Measurements from ENCODE around the gene XPNPEP3. TPM values are rescaled to one million over a fixed set of nuclear protein-coding genes. Genes with fewer than 3 reads are reported as not detected.
A peak's percentile ranks its signal among the peaks of the same experiment; 100 is the strongest.
"Not testable (repeated sequence)": the region's sequence is repeated elsewhere in the genome, so short reads cannot be mapped to it uniquely, and the experiment has no call there.

Gene XPNPEP3
- total and polyA plus RNA-seq, 4 donors = 9.2 to 12.6 (median 10.5) TPM

GRCh38 chr22:40912987-40913386, 56.0 kb downstream of the XPNPEP3 start:
- not testable (repeated sequence) for H3K4me1 ChIP-seq (ENCODE audit: control insufficient read depth, insufficient read depth, low read length); H3K27me3 ChIP-seq (ENCODE audit: control insufficient read depth, insufficient read depth, low read length); H3K9me3 ChIP-seq (ENCODE audit: control insufficient read depth, insufficient read depth, low read length); DNase-seq (ENCODE audit: low read depth in 4 of 6, low spot score in 6 of 6); H3K27ac ChIP-seq (ENCODE audit: low read depth, low read length); H3K4me3 ChIP-seq (ENCODE audit: low read depth, low read length)
- WGBS (ENCODE audit: insufficient coverage) = 100% methylated on average over 2 of the region's 6 CpGs
- peaks cover 44% of the 10 kb centered on the region for H3K36me3 ChIP-seq (ENCODE audit: control insufficient read depth, insufficient read depth, low read length)

DNA sequence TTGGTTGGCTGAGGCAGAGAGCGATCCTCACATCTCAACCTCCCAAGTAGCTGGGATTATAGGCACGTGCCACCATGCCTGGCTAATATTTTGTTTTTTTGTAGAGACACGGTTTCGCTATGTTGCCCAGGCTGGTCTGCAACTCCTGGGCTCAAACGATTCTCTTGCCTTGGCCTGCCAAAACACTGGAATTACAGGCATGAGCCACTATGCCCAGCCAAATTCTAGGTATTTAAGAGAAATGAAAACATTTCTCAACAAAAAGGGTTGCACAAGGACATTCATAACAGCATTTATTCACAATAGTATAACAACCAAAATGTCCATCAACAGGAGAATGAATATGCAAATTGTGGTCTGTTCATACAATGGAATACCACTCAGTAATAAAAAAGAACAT, 62.5 kb downstream of the XPNPEP3 start:
- DNase-seq (ENCODE audit: low read depth in 4 of 6, low spot score in 6 of 6) = no peak
- Histone ChIP-seq H3K36me3 (ENCODE audit: control insufficient read depth, insufficient read depth, low read length) (peaks cover 35% of the 10 kb centered on the region), H3K27ac (ENCODE audit: low read depth, low read length) (no peak overlapping the region), H3K4me1 (ENCODE audit: control insufficient read depth, insufficient read depth, low read length) (no peaks in the 10 kb centered on the region), H3K9me3 (ENCODE audit: control insufficient read depth, insufficient read depth, low read length) (no peaks in the 10 kb centered on the region), H3K27me3 (ENCODE audit: control insufficient read depth, insufficient read depth, low read length) (no peaks in the 10 kb centered on the region), H3K4me3 (ENCODE audit: low read depth, low read length) (no peak overlapping the region)
- WGBS (ENCODE audit: insufficient coverage) = 90% methylated on average over 5 of the region's 5 CpGs

DNA sequence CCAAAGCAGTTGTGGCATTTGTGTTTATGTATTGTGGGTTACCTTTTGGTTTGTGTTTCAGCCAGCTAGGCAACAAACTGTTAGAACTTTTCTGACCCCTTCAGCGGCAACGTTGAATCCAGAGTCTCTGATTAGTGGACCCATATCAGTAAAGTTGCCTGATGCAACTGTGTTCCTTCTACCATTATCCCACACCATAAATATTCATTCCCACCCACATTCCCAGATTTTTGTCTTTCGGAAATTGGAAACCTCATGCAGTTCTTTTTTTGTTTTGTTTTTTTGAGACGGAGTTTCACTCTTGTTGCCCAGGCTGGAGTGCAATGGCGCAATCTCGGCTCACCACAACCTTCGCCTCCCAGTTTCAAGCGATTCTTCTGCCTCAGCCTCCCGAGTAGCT, 63.6 kb downstream of the XPNPEP3 start:
- Histone ChIP-seq H3K27me3 (ENCODE audit: control insufficient read depth, insufficient read depth, low read length) (no peaks in the 10 kb centered on the region), H3K9me3 (ENCODE audit: control insufficient read depth, insufficient read depth, low read length) (no peaks in the 10 kb centered on the region), H3K36me3 (ENCODE audit: control insufficient read depth, insufficient read depth, low read length) (peaks cover 37% of the 10 kb centered on the region), H3K4me1 (ENCODE audit: control insufficient read depth, insufficient read depth, low read length) (no peaks in the 10 kb centered on the region), H3K4me3 (ENCODE audit: low read depth, low read length) (no peak overlapping the region), H3K27ac (ENCODE audit: low read depth, low read length) (no peak overlapping the region)
- 97% methylated on average over 6 of the region's 9 CpGs for WGBS (ENCODE audit: insufficient coverage)
- no peak for DNase-seq (ENCODE audit: low read depth in 4 of 6, low spot score in 6 of 6)

GRCh38 chr22:40922484-40923303, 65.7 kb downstream of the XPNPEP3 start:
- WGBS (ENCODE audit: insufficient coverage) = no CpG with 5 or more reads among the region's 5 CpGs
- no peaks in the 10 kb centered on the region for H3K9me3 ChIP-seq (ENCODE audit: control insufficient read depth, insufficient read depth, low read length)
- H3K4me1 ChIP-seq (ENCODE audit: control insufficient read depth, insufficient read depth, low read length) = no peaks in the 10 kb centered on the region
- no peak overlapping the region for H3K27ac ChIP-seq (ENCODE audit: low read depth, low read length)
- H3K36me3 ChIP-seq (ENCODE audit: control insufficient read depth, insufficient read depth, low read length) = peaks cover 30% of the 10 kb centered on the region
- no peak overlapping the region for H3K4me3 ChIP-seq (ENCODE audit: low read depth, low read length)
- H3K27me3 ChIP-seq (ENCODE audit: control insufficient read depth, insufficient read depth, low read length) = no peaks in the 10 kb centered on the region
- DNase-seq (ENCODE audit: low read depth in 4 of 6, low spot score in 6 of 6) = peak; percentile 40 to 93 (median 54)

DNA sequence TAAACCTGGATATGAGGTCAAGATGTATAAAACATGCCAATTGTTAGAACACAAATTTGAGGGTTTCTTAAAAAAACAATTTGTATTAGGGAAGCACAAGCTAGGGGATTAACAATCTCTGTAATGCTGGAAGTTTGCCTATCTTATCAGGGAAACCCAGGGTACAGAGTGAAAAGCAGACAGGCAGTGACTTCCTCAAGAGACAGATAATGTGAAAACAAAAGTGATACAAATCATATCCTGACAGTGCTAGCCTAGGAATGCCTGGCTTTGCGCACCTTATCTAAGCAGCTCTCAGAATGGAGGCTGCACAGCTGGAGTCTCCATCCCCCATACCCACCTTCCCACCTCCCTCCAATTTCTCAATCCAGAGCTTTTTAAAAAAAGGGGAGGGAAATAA, 71.7 kb downstream of the XPNPEP3 start:
- Histone ChIP-seq H3K9me3 (ENCODE audit: control insufficient read depth, insufficient read depth, low read length) (no peaks in the 10 kb centered on the region), H3K4me1 (ENCODE audit: control insufficient read depth, insufficient read depth, low read length) (no peaks in the 10 kb centered on the region), H3K27me3 (ENCODE audit: control insufficient read depth, insufficient read depth, low read length) (no peaks in the 10 kb centered on the region), H3K36me3 (ENCODE audit: control insufficient read depth, insufficient read depth, low read length) (peaks cover 22% of the 10 kb centered on the region), H3K4me3 (ENCODE audit: low read depth, low read length) (no peak overlapping the region), H3K27ac (ENCODE audit: low read depth, low read length) (no peak overlapping the region)
- WGBS (ENCODE audit: insufficient coverage) = 100% methylated on average over 1 of the region's 1 CpG
- DNase-seq (ENCODE audit: low read depth in 4 of 6, low spot score in 6 of 6) = peak in 1 of 6 donors; percentile 12

GRCh38 chr22:40932396-40932795, 75.4 kb downstream of the XPNPEP3 start:
- WGBS (ENCODE audit: insufficient coverage) = no CpG with 5 or more reads among the region's 2 CpGs
- H3K27ac ChIP-seq (ENCODE audit: low read depth, low read length) = no peak overlapping the region
- no peak overlapping the region for H3K4me3 ChIP-seq (ENCODE audit: low read depth, low read length)
- no peaks in the 10 kb centered on the region for H3K27me3 ChIP-seq (ENCODE audit: control insufficient read depth, insufficient read depth, low read length)
- H3K36me3 ChIP-seq (ENCODE audit: control insufficient read depth, insufficient read depth, low read length) = peaks cover 13% of the 10 kb centered on the region
- no peaks in the 10 kb centered on the region for H3K9me3 ChIP-seq (ENCODE audit: control insufficient read depth, insufficient read depth, low read length)
- no peaks in the 10 kb centered on the region for H3K4me1 ChIP-seq (ENCODE audit: control insufficient read depth, insufficient read depth, low read length)
- DNase-seq (ENCODE audit: low read depth in 4 of 6, low spot score in 6 of 6) = no peak

DNA sequence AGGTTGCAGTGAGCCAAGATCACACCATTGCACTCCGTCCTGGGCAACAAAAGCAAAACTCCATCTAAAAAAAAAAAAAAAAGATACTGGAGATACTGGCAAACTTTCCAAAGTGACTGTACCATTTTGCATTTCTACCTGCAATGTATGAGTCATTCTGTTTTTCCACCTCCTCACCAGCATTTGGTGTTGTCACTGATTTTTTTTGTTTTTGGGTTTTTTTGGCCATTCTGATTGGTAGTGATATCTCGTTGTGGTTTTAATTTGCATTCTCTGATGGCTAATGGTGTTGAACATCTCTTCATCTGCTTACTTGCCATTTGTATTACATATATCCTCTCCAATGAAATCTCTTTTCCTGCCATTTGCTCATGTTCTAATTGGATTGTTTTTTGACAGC, 82.3 kb downstream of the XPNPEP3 start:
- no peak overlapping the region for H3K4me3 ChIP-seq (ENCODE audit: low read depth, low read length)
- peaks cover 2% of the 10 kb centered on the region for H3K36me3 ChIP-seq (ENCODE audit: control insufficient read depth, insufficient read depth, low read length)
- H3K9me3 ChIP-seq (ENCODE audit: control insufficient read depth, insufficient read depth, low read length) = no peaks in the 10 kb centered on the region
- WGBS (ENCODE audit: insufficient coverage) = no CpG with 5 or more reads among the region's 2 CpGs
- no peak for DNase-seq (ENCODE audit: low read depth in 4 of 6, low spot score in 6 of 6)
- H3K27ac ChIP-seq (ENCODE audit: low read depth, low read length) = no peak overlapping the region
- H3K27me3 ChIP-seq (ENCODE audit: control insufficient read depth, insufficient read depth, low read length) = no peaks in the 10 kb centered on the region
- no peaks in the 10 kb centered on the region for H3K4me1 ChIP-seq (ENCODE audit: control insufficient read depth, insufficient read depth, low read length)

GRCh38 chr22:40950962-40951794, 94.2 kb downstream of the XPNPEP3 start, which contains the start of gene RBX1:
Gene RBX1 (plus strand): TSS chr22:40951378. CDS start chr22:40951399, 21 bp downstream.
- Histone ChIP-seq H3K27ac (ENCODE audit: low read depth, low read length) (peak within 1 kb of the TSS; percentile 98), H3K4me3 (ENCODE audit: low read depth, low read length) (peak within 1 kb of the TSS; percentile 98), H3K4me1 (ENCODE audit: control insufficient read depth, insufficient read depth, low read length) (peaks cover 12% of the 10 kb centered on the region), H3K9me3 (ENCODE audit: control insufficient read depth, insufficient read depth, low read length) (no peaks in the 10 kb centered on the region), H3K36me3 (ENCODE audit: control insufficient read depth, insufficient read depth, low read length) (peaks cover 11% of the 10 kb centered on the region), H3K27me3 (ENCODE audit: control insufficient read depth, insufficient read depth, low read length) (no peaks in the 10 kb centered on the region)
- DNase-seq (ENCODE audit: low read depth in 4 of 6, low spot score in 6 of 6) = peak; percentile 96 to 100 (median 98)
- WGBS (ENCODE audit: insufficient coverage) = under 1% methylated on average over 71 of the region's 86 CpGs

DNA sequence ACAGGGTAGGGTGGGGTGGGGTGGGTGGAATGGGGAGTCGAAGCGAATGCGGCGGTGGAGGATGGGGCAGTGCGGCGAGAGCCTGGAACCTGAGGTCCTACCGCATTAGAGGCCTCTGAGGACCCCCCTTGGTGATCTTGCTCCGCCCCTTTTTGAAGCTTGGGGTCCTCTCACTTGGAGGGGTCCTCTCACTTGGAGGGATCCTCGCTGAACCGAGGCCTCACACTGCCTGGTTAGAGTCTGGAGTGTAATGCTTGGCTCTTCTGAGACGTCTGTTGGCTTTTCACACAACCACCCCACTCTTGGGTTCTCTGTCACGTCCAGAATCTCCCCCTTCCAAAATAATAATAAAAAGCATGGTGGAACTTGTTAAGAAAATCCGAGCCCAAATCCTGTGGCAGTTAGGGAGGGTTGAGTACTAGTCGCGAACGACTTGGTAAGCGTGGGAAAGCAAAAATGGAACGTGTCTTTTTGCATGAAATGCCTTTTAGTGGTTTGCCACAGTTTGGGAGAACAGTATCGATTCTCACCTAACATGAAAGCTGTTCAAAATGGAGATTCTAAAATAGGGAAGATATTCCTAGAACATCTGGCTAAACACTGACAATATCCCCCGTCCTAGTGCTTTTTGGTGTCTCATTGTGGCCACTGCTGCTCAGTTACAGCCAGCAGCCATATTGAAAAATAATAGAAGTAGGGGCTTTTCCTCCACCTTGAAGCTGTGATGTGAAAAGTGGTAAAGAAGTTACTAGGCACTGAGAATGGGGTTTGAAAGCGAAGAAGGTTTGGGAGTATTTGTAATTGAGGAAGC, 95.1 kb downstream of the XPNPEP3 start:
- 1% methylated on average over 12 of the region's 21 CpGs for WGBS (ENCODE audit: insufficient coverage)
- Histone ChIP-seq H3K27ac (ENCODE audit: low read depth, low read length) (peak overlapping the region; percentile 98), H3K4me3 (ENCODE audit: low read depth, low read length) (peak overlapping the region; percentile 98)

More for the DNA sequence above, 95.1 kb downstream of the XPNPEP3 start:
- Histone ChIP-seq H3K27me3 (ENCODE audit: control insufficient read depth, insufficient read depth, low read length) (no peaks in the 10 kb centered on the region), H3K36me3 (ENCODE audit: control insufficient read depth, insufficient read depth, low read length) (peaks cover 15% of the 10 kb centered on the region), H3K9me3 (ENCODE audit: control insufficient read depth, insufficient read depth, low read length) (no peaks in the 10 kb centered on the region), H3K4me1 (ENCODE audit: control insufficient read depth, insufficient read depth, low read length) (peaks cover 12% of the 10 kb centered on the region)
- peak in 1 of 6 donors; percentile 66 for DNase-seq (ENCODE audit: low read depth in 4 of 6, low spot score in 6 of 6)
